Mucosa of rectum (tissue), 2 donors: Measurements from ENCODE around the gene SHANK2.
"Not testable (repeated sequence)": the region's sequence is repeated elsewhere in the genome, so short reads cannot be mapped to it uniquely, and the experiment has no call there.

Source experiments
- H3K27ac ChIP-seq, 2 donors: one replicate each; pipeline ENCODE4 v1.7.0; 2013; ENCODE audit warnings: inconsistent platforms in 2 of 2, low read depth in 2 of 2, low read length in 2 of 2
- H3K27me3 ChIP-seq, 2 donors: one replicate each; pipeline ENCODE4 v1.7.0; 2013; ENCODE audit warnings: low read length in 2 of 2; ENCODE audit not compliant: control insufficient read depth in 2 of 2, insufficient read depth in 2 of 2
- H3K36me3 ChIP-seq, 2 donors: one replicate each; pipeline ENCODE4 v1.7.0; 2013; ENCODE audit warnings: low read length in 2 of 2; ENCODE audit not compliant: control insufficient read depth in 2 of 2, insufficient read depth in 2 of 2
- H3K4me1 ChIP-seq, 2 donors: one replicate each; pipeline ENCODE4 v1.7.0; 2013; ENCODE audit warnings: low read length in 2 of 2, mild to moderate bottlenecking in 1 of 2; ENCODE audit not compliant: control insufficient read depth in 2 of 2, insufficient read depth in 2 of 2
- H3K4me3 ChIP-seq, 2 donors: one replicate each; pipeline ENCODE4 v1.7.0; 2013; ENCODE audit warnings: low read length in 2 of 2
- H3K9ac ChIP-seq, 2 donors: one replicate each; pipeline ENCODE4 v1.7.0; 2013; ENCODE audit warnings: low read length in 2 of 2, low read depth in 1 of 2, mild to moderate bottlenecking in 1 of 2
- H3K9me3 ChIP-seq, 2 donors: one replicate each; pipeline ENCODE4 v1.7.0; 2013; ENCODE audit warnings: low read length in 2 of 2; ENCODE audit not compliant: control insufficient read depth in 2 of 2
- donor health status: healthy.
- donor health status: Normal muscosa, but diverticular disease.

Gene SHANK2

DNA sequence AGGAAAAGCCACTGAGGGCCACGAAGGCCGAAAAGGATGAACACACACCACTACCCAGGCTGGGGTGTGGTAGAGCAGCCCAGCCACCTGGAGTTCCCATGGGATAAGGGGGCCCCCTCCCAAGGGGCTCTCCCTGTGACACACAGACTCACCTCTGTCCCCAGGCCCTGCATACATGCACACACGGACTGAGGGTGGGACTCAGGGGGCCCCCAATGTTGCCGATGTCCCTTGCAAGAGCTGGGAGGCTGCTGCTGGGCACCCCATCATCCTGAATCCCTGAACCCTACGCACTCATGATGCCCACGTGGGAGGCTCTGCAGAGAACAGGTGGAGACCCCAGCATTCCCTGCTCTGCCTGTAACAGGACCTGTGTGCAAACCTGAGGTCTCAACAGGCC, 14.5 kb downstream of the SHANK2 start:
- H3K9ac ChIP-seq = no peak overlapping the region
- peaks cover 0 to 8% of the 10 kb centered on the region in 2 donors for H3K36me3 ChIP-seq
- peaks cover 0 to 2% of the 10 kb centered on the region in 2 donors for H3K27me3 ChIP-seq
- H3K27ac ChIP-seq = no peak overlapping the region
- H3K9me3 ChIP-seq = no peaks in the 10 kb centered on the region
- H3K4me3 ChIP-seq = no peak overlapping the region
- no peaks in the 10 kb centered on the region for H3K4me1 ChIP-seq

DNA sequence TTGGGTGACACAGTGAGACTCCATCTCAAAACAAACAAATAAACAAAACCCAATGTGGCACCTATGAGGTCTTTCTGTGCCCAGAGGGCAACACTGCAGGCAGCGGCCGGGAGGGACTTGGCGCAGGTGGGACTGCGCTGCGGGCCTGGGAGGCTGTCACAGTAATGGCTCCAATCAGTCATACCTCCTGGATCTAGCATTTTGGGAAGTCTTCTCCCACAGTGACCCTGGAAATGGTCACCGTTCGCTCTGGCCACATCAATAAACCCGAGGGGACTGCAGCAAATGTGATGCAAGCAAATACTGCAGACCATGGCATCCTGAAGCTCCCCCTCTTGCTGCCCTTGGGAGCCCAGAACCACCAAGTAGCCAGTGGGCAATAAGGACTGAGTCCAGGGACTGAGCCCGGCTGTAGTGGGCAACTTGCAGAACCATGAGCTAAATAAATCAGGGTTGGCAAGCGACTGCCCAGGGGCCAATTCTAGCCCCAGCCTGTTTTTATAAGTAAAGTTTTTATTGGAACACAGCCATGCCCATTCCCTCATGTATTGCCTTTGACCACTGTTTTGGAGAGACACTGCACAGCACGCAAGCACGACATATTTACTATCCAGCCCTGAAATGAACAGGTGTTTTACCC, 15.4 kb downstream of the SHANK2 start:
- Histone ChIP-seq H3K4me3 (no peak overlapping the region), H3K36me3 (peaks cover 0 to 8% of the 10 kb centered on the region in 2 donors), H3K4me1 (no peaks in the 10 kb centered on the region), H3K27ac (no peak overlapping the region), H3K9ac (no peak overlapping the region), H3K9me3 (no peaks in the 10 kb centered on the region), H3K27me3 (peaks cover 0 to 2% of the 10 kb centered on the region in 2 donors)

DNA sequence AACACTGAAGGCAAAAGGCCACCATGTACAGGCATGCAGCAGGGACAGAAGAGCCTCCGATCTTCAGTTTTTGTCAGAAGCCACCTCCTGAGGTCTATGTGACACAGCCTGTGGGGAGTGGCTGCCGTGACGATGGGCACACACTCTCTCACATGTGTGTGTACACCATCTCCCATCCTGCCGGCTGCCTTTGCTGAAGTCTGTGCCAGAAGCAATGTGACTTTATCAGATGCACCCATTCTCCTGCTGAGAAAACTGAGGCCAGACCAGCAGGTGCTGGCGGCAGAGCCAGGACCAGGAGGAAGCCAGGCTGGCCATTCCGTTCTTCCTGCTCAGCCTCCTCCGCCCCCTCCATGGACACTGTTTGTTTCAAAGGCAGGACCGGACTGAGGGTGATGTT, 16.7 kb downstream of the SHANK2 start:
- H3K4me3 ChIP-seq = no peak overlapping the region
- H3K9me3 ChIP-seq = no peaks in the 10 kb centered on the region
- no peak overlapping the region for H3K9ac ChIP-seq
- H3K27me3 ChIP-seq = peaks cover 0 to 2% of the 10 kb centered on the region in 2 donors
- no peaks in the 10 kb centered on the region for H3K4me1 ChIP-seq
- no peak overlapping the region for H3K27ac ChIP-seq
- H3K36me3 ChIP-seq = peaks cover 0 to 8% of the 10 kb centered on the region in 2 donors

GRCh38 chr11:71233896-71234852, 18.2 kb downstream of the SHANK2 start:
- not testable (repeated sequence) for H3K9ac ChIP-seq, H3K9me3 ChIP-seq, H3K4me1 ChIP-seq, H3K27me3 ChIP-seq, H3K4me3 ChIP-seq, H3K36me3 ChIP-seq, H3K27ac ChIP-seq

GRCh38 chr11:71232364-71232763, 20.0 kb downstream of the SHANK2 start:
- Histone ChIP-seq H3K4me1 (no peaks in the 10 kb centered on the region), H3K27me3 (peaks cover 0 to 2% of the 10 kb centered on the region in 2 donors), H3K9ac (no peak overlapping the region), H3K9me3 (peaks cover 0 to 2% of the 10 kb centered on the region in 2 donors), H3K4me3 (no peak overlapping the region), H3K27ac (no peak overlapping the region), H3K36me3 (no peaks in the 10 kb centered on the region)

DNA sequence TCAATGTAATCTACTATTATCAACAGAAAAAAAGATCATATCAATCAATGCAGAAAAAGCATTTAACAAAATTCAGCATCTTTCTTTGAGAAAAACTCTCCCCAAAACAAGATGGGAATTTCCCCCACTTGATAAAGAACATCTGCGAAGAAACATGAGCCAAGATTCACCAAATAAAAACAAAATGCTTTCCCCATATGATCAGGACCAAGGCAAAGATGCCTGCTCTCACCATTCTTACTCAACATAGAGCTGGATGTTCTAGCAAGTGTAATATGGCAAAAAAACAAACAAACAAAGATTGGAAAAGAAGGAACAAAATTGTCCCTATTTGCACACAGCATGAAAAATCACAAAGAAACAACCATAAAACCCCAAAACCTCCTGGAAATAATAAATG, 23.4 kb downstream of the SHANK2 start:
- Histone ChIP-seq H3K9me3 (peaks cover 0 to 4% of the 10 kb centered on the region in 2 donors), H3K9ac (no peak overlapping the region), H3K4me1 (no peaks in the 10 kb centered on the region), H3K4me3 (no peak overlapping the region), H3K36me3 (peaks cover 0 to 3% of the 10 kb centered on the region in 2 donors), H3K27me3 (no peaks in the 10 kb centered on the region), H3K27ac (no peak overlapping the region)

DNA sequence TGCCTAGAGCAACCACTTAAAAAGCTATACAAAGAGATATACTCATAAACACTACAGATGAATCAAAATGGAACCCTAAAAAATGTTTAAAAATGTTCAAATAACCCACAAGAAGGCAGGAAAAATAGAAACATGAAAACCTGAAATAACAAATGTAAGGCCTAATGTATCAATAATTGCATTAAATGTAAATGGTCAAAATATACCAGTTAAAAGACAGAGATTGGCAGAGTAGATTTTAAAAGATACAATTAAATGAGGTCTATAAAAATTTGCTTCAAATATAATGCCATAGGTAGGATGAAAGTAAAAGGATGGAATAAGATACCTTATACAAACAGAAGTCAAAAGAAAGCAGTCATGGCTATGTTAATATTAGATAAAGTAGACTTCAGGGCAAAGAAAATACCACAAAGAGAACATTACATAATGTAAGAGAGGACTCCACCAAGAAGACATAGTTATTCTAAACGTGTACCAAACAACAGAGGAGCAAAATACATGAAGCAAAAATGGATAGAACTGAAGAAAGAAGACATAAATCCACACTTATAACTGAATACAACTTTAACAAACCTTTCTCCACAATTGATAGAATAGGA, 25.2 kb downstream of the SHANK2 start:
- Histone ChIP-seq H3K9me3 (peaks cover 0 to 4% of the 10 kb centered on the region in 2 donors), H3K4me3 (no peak overlapping the region), H3K36me3 (peaks cover 0 to 3% of the 10 kb centered on the region in 2 donors), H3K27me3 (no peaks in the 10 kb centered on the region), H3K4me1 (no peaks in the 10 kb centered on the region), H3K9ac (no peak overlapping the region), H3K27ac (no peak overlapping the region)

- Histone ChIP-seq H3K9me3 (peaks cover 0 to 4% of the 10 kb centered on the region in 2 donors), H3K27ac (no peak overlapping the region), H3K27me3 (no peaks in the 10 kb centered on the region), H3K9ac (no peak overlapping the region), H3K4me1 (no peaks in the 10 kb centered on the region), H3K36me3 (peaks cover 0 to 3% of the 10 kb centered on the region in 2 donors), H3K4me3 (no peak overlapping the region)
These were observed 28.4 kb downstream of the SHANK2 start for GRCh38 chr11:71223671-71224660.

- Histone ChIP-seq H3K27ac (peak overlapping the region in 1 of 2 donors; percentile 38), H3K4me1 (no peaks in the 10 kb centered on the region), H3K27me3 (no peaks in the 10 kb centered on the region), H3K9me3 (peaks cover 0 to 4% of the 10 kb centered on the region in 2 donors), H3K4me3 (no peak overlapping the region), H3K36me3 (peaks cover 0 to 3% of the 10 kb centered on the region in 2 donors), H3K9ac (no peak overlapping the region)
These were observed 29.3 kb downstream of the SHANK2 start for GRCh38 chr11:71223081-71223405.
